ENCODE measurements around the gene FAM174A. TPM values are rescaled to one million over a fixed set of nuclear protein-coding genes. Genes with fewer than 3 reads are reported as not detected.

The FAM174A gene
- total and polyA plus RNA-seq, 2 of the 4 experiments (the other 2 are of a cell fraction) = 2.7 to 10.3 TPM

GRCh38 chr5:100590867-100591266 is 55.7 kb downstream of the FAM174A start:
- no peak overlapping the region for H4K8ac ChIP-seq (ENCODE audit: low read depth in 2 of 2, low read length in 2 of 2)
- no peak overlapping the region for H2BK5ac ChIP-seq (ENCODE audit: low read depth, low read length, poor library complexity, severe bottlenecking)
- H2BK15ac ChIP-seq (ENCODE audit: low read depth, low read length) = no peak overlapping the region
- H3K9me3 ChIP-seq (ENCODE audit: control insufficient read depth, insufficient read depth, low read length) = no peaks in the 10 kb centered on the region
- H3K27me3 ChIP-seq (ENCODE audit: control insufficient read depth, insufficient read depth, low read length) = no peaks in the 10 kb centered on the region
- dilution Hi-C loops (cut with HindIII; ENCODE audit: low sequenced_read_pairs, unreplicated experiment) (no loop called here), in situ Hi-C loops (cut with MboI; ENCODE audit: low sequenced_read_pairs) (no loop called here), intact Hi-C loops (cut with micrococcal nuclease) (no loop called here)
- H3K56ac ChIP-seq (ENCODE audit: extremely low read depth, insufficient read depth, low read length) = no peak overlapping the region
- DNase-seq (no peak), ATAC-seq (ENCODE audit: low read depth) (no peak)
- no peaks in the 10 kb centered on the region for H3K4me1 ChIP-seq (ENCODE audit: control insufficient read depth, insufficient read depth, low read length)
- POLR2A ChIA-PET (ENCODE audit: unreplicated experiment) = no interaction called here
- H3K4me2 ChIP-seq (ENCODE audit: low read depth, low read length) = no peak overlapping the region
- no peak overlapping the region for H4K91ac ChIP-seq (ENCODE audit: insufficient read depth, low read depth, low read length)
- no CpG with 5 or more reads among the region's 1 CpG for WGBS, 2 experiments (ENCODE audit: extremely low coverage in 2 of 2, insufficient read length in 1 of 2)
- no peaks in the 10 kb centered on the region for H4K20me1 ChIP-seq (ENCODE audit: insufficient read depth, low read length)
- H3K36me3 ChIP-seq (ENCODE audit: control insufficient read depth, insufficient read depth, low read length) = no peaks in the 10 kb centered on the region
- no peak overlapping the region for H3K9ac ChIP-seq (ENCODE audit: low read depth, low read length)
- no peak overlapping the region for H4K5ac ChIP-seq (ENCODE audit: low read depth, low read length)
- H3K9me1 ChIP-seq (ENCODE audit: insufficient read depth, low read length) = no peaks in the 10 kb centered on the region
- H3K4ac ChIP-seq (ENCODE audit: low read depth, low read length) = no peak overlapping the region
- no peak overlapping the region for H2AFZ ChIP-seq (replicated peaks; ENCODE audit: low read length, poor library complexity)
- no peaks in the 10 kb centered on the region; a peak in 1 of 4 replicates for H3K79me1 ChIP-seq (ENCODE audit: low read depth in 1 of 2, low read length in 2 of 2)
- no peak overlapping the region for H3K4me3 ChIP-seq (ENCODE audit: insufficient read depth, low read depth, low read length)
- H3K14ac ChIP-seq (replicated peaks; ENCODE audit: low read depth, low read length) = no peak overlapping the region
- CTCF ChIA-PET = interaction anchor here (0.8 kb wide), 1 partner anchor 12 kb away, joined by 3 read pairs; no protein-coding TSS in a partner anchor
- H3K27ac ChIP-seq (ENCODE audit: insufficient read depth, low read length) = no peak overlapping the region
- H2AK5ac ChIP-seq (ENCODE audit: low read depth, low read length) = no peak overlapping the region
- H3K23ac ChIP-seq (ENCODE audit: low read depth, low read length) = no peak overlapping the region
- BruUV-seq (replicated peaks) = no TSS peak
- no peak overlapping the region for H2BK20ac ChIP-seq (ENCODE audit: low read depth, low read length)
- H3K18ac ChIP-seq (ENCODE audit: low read depth, low read length) = no peak overlapping the region
- no peak overlapping the region for H2AK9ac ChIP-seq (replicated peaks; ENCODE audit: low read depth, low read length, poor library complexity)
- no peak for TF ChIP-seq ELK1 (IDR thresholded peaks at IDR 0.05; ENCODE audit: borderline replicate concordance, low read depth, low read length)
- TF ChIP-seq RAD21 (IDR thresholded peaks at IDR 0.05; ENCODE audit: low read length) = no peak
- no peak for TF ChIP-seq MAZ (IDR thresholded peaks at IDR 0.05; ENCODE audit: borderline replicate concordance, low read depth, low read length)
- TF ChIP-seq CHD1 (IDR thresholded peaks at IDR 0.05; ENCODE audit: low read depth, low read length) = no peak
- no peak for TF ChIP-seq BHLHE40 (IDR thresholded peaks at IDR 0.05; ENCODE audit: low read depth, low read length)
- no peak for TF ChIP-seq USF2 (IDR thresholded peaks at IDR 0.05; ENCODE audit: low read depth, low read length)
- TF ChIP-seq FOS (IDR thresholded peaks at IDR 0.05; ENCODE audit: low read depth, low read length) = no peak
- TF ChIP-seq POLR2A (IDR thresholded peaks at IDR 0.05; ENCODE audit: low read depth, low read length) = no peak
- TF ChIP-seq MXI1 (IDR thresholded peaks at IDR 0.05; ENCODE audit: borderline replicate concordance, low read depth, low read length) = no peak
- no peak for TF ChIP-seq CEBPB (IDR thresholded peaks at IDR 0.05; ENCODE audit: low read depth, low read length)
- TF ChIP-seq RFX5 (IDR thresholded peaks at IDR 0.05; ENCODE audit: low read depth, low read length) = no peak
- no peak for TF ChIP-seq CTCF (conservative IDR thresholded peaks at IDR 0.05; ENCODE audit: low read depth, low read length)
- TF ChIP-seq NFE2L2 (IDR thresholded peaks at IDR 0.05; ENCODE audit: low read depth, low read length) = no peak
- TF ChIP-seq RCOR1 (IDR thresholded peaks at IDR 0.05; ENCODE audit: insufficient replicate concordance, low read length) = no peak
- TF ChIP-seq SMC3 (IDR thresholded peaks at IDR 0.05; ENCODE audit: low read depth, low read length) = no peak
- no peak for TF ChIP-seq MAFK (IDR thresholded peaks at IDR 0.05; ENCODE audit: low read depth, low read length)
- H2BK120ac ChIP-seq (ENCODE audit: low read depth, low read length) = no peak overlapping the region
